Measurements from ENCODE around the gene CD4. TPM values are rescaled to one million over a fixed set of nuclear protein-coding genes. Genes with fewer than 3 reads are reported as not detected.

CD4 gene
- total and polyA plus RNA-seq, 10 of the 15 experiments (the other 5 are each of a cell fraction or from before 2014, with no cell fraction given), result 0.24 to 1.6 (median 0.69) TPM

- TF ChIP-seq, protein P1, sequence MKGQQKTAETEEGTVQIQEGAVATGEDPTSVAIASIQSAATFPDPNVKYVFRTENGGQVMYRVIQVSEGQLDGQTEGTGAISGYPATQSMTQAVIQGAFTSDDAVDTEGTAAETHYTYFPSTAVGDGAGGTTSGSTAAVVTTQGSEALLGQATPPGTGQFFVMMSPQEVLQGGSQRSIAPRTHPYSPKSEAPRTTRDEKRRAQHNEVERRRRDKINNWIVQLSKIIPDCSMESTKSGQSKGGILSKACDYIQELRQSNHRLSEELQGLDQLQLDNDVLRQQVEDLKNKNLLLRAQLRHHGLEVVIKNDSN (IDR thresholded peaks at IDR 0.05; ENCODE audit: borderline replicate concordance, extremely low read length, insufficient read depth, low read depth, low read length), result no peak
- TF ChIP-seq CHD1 (IDR thresholded peaks at IDR 0.05; ENCODE audit: low read depth, low read length) (no peak), CREM (IDR thresholded peaks at IDR 0.05; ENCODE audit: low read depth) (0 out of 2 replicates have a peak, but pooled peaks have one; percentile 24), IKZF1 (conservative IDR thresholded peaks at IDR 0.05) (peak; percentile 73), ZNF384 (IDR thresholded peaks at IDR 0.05; ENCODE audit: borderline replicate concordance, low read depth, low read length) (no peak), NRF1 (conservative IDR thresholded peaks at IDR 0.05; ENCODE audit: low read depth, low read length) (no peak), NFYA (IDR thresholded peaks at IDR 0.05; ENCODE audit: borderline replicate concordance, low read depth, low read length) (no peak), TBL1XR1 (IDR thresholded peaks at IDR 0.05; ENCODE audit: low read depth, low read length) (no peak), ZNF592 (IDR thresholded peaks at IDR 0.05) (no peak), MEF2A (IDR thresholded peaks at IDR 0.05; ENCODE audit: insufficient read depth, low read depth, low read length) (no peak), EP300 (IDR thresholded peaks at IDR 0.05; ENCODE audit: borderline replicate concordance in 1 of 2, control insufficient read depth in 1 of 2, low read depth in 2 of 2, low read length in 2 of 2) (no peak), WRNIP1 (IDR thresholded peaks at IDR 0.05; ENCODE audit: borderline replicate concordance, low read depth, low read length) (no peak), MEF2B (IDR thresholded peaks at IDR 0.05; ENCODE audit: partially characterized antibody, poor library complexity, severe bottlenecking) (no peak), BRCA1 (IDR thresholded peaks at IDR 0.05; ENCODE audit: low read depth, low read length) (no peak)
- TF ChIP-seq, protein P2, sequence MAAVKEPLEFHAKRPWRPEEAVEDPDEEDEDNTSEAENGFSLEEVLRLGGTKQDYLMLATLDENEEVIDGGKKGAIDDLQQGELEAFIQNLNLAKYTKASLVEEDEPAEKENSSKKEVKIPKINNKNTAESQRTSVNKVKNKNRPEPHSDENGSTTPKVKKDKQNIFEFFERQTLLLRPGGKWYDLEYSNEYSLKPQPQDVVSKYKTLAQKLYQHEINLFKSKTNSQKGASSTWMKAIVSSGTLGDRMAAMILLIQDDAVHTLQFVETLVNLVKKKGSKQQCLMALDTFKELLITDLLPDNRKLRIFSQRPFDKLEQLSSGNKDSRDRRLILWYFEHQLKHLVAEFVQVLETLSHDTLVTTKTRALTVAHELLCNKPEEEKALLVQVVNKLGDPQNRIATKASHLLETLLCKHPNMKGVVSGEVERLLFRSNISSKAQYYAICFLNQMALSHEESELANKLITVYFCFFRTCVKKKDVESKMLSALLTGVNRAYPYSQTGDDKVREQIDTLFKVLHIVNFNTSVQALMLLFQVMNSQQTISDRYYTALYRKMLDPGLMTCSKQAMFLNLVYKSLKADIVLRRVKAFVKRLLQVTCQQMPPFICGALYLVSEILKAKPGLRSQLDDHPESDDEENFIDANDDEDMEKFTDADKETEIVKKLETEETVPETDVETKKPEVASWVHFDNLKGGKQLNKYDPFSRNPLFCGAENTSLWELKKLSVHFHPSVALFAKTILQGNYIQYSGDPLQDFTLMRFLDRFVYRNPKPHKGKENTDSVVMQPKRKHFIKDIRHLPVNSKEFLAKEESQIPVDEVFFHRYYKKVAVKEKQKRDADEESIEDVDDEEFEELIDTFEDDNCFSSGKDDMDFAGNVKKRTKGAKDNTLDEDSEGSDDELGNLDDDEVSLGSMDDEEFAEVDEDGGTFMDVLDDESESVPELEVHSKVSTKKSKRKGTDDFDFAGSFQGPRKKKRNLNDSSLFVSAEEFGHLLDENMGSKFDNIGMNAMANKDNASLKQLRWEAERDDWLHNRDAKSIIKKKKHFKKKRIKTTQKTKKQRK (IDR thresholded peaks at IDR 0.05; ENCODE audit: low read depth, low read length), result no peak
- TF ChIP-seq, protein P3, sequence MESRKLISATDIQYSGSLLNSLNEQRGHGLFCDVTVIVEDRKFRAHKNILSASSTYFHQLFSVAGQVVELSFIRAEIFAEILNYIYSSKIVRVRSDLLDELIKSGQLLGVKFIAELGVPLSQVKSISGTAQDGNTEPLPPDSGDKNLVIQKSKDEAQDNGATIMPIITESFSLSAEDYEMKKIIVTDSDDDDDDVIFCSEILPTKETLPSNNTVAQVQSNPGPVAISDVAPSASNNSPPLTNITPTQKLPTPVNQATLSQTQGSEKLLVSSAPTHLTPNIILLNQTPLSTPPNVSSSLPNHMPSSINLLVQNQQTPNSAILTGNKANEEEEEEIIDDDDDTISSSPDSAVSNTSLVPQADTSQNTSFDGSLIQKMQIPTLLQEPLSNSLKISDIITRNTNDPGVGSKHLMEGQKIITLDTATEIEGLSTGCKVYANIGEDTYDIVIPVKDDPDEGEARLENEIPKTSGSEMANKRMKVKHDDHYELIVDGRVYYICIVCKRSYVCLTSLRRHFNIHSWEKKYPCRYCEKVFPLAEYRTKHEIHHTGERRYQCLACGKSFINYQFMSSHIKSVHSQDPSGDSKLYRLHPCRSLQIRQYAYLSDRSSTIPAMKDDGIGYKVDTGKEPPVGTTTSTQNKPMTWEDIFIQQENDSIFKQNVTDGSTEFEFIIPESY (IDR thresholded peaks at IDR 0.05), result peak; percentile 90; the same call in 1 of the 2 replicates
Observed at GRCh38 chr12:6764011-6764828, 25.1 kb upstream of the CD4 start (continued).

Data from GM12878 (cell line).